ENCODE data around the gene COPS3. TPM values are rescaled to one million over a fixed set of nuclear protein-coding genes. Genes with fewer than 3 reads are reported as not detected.
"Not testable (repeated sequence)": the region's sequence is repeated elsewhere in the genome, so short reads cannot be mapped to it uniquely, and the experiment has no call there.

COPS3 gene
- total RNA-seq, 2 donors from 2014 or later, result 46.0 to 65.5 TPM

DNA sequence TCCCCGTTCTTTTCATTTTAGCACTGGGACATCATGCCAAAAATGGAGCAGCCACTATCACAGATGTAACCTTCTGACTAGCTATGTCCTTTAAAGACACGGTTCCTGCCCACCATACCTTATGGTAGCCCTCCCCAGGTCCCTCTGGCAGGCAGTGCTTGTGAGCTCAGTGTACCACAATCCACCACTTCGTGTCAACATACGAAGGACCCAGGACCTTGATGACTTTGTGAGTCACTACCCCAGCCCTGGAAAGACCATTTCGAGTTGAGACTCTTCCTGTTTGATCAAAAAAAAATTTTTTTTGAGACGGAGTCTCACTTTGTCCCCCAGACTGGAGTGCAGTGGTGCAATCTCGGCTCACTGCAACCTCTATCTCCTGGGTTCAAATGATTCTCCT, 23.0 kb downstream of the COPS3 start:
- Histone ChIP-seq H3K27ac (no peak overlapping the region), H3K9me3 (no peaks in the 10 kb centered on the region), H3K4me1 (no peaks in the 10 kb centered on the region), H3K36me3 (peaks cover 79% of the 10 kb centered on the region), H3K27me3 (no peaks in the 10 kb centered on the region), H3K4me3 (no peak overlapping the region)
- no peak for TF ChIP-seq CTCF (IDR thresholded peaks at IDR 0.05)
- DNase-seq (ENCODE audit: low spot score), result no peak

DNA sequence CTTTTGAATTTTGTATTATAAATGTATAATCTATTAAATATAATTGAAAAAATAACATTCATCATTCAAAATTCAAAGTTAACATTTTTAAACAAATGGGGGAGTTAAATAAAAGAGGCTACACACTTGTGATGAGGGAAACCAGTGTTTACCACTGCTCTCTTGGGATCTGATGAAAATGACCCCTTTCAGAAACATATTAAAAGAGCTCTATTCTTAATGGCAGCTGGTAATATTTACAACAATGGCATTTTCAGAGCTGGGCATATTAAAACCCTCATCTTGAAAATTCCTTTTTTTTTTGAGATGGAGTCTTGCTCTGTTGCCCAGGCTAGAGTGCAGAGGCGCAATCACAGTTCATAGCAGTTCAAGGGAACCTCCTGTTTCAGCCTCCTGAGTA, 24.7 kb downstream of the COPS3 start:
- H3K9me3 ChIP-seq, result no peaks in the 10 kb centered on the region
- peaks cover 0 to 10% of the 10 kb centered on the region in 2 donors for H3K4me1 ChIP-seq
- TF ChIP-seq CTCF (IDR thresholded peaks at IDR 0.05), result no peak
- no peak overlapping the region for H3K4me3 ChIP-seq
- DNase-seq (ENCODE audit: low spot score), result no peak
- peaks cover 70% of the 10 kb centered on the region for H3K36me3 ChIP-seq
- no peak overlapping the region for H3K27ac ChIP-seq
- no peaks in the 10 kb centered on the region for H3K27me3 ChIP-seq

DNA sequence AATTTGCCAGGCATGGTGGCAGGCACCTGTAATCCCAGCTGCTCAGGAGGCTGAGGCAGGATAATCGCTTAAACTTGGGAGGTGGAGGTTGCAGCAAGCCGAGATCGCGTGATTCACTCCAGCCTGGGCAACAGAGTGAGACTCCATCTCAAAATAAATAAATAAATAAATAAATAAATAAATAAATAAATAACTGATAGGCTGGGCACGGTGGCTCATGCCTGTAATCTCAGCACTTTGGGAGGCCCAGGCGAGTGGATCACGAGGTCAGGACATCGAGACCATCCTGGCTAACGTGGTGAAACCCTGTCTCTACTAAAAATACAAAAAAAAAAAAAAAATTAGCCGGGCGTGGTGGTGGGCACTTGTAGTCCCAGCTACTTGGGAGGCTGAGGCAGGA, 25.4 kb downstream of the COPS3 start:
- peaks cover 64% of the 10 kb centered on the region for H3K36me3 ChIP-seq
- H3K27ac ChIP-seq; H3K4me3 ChIP-seq; H3K9me3 ChIP-seq; DNase-seq (ENCODE audit: low spot score); H3K27me3 ChIP-seq: not testable (repeated sequence)
- peaks cover 0 to 10% of the 10 kb centered on the region in 2 donors for H3K4me1 ChIP-seq

- no peak overlapping the region for H3K27ac ChIP-seq
- no peaks in the 10 kb centered on the region for H3K9me3 ChIP-seq
- no peak overlapping the region for H3K4me3 ChIP-seq
- DNase-seq (ENCODE audit: low spot score), result no peak
- peaks cover 62% of the 10 kb centered on the region for H3K36me3 ChIP-seq
- H3K4me1 ChIP-seq, result peaks cover 0 to 10% of the 10 kb centered on the region in 2 donors
- H3K27me3 ChIP-seq, result no peaks in the 10 kb centered on the region
- TF ChIP-seq CTCF (IDR thresholded peaks at IDR 0.05), result no peak
Observed at GRCh38 chr17:17254036-17254435, 27.0 kb downstream of the COPS3 start.

DNA sequence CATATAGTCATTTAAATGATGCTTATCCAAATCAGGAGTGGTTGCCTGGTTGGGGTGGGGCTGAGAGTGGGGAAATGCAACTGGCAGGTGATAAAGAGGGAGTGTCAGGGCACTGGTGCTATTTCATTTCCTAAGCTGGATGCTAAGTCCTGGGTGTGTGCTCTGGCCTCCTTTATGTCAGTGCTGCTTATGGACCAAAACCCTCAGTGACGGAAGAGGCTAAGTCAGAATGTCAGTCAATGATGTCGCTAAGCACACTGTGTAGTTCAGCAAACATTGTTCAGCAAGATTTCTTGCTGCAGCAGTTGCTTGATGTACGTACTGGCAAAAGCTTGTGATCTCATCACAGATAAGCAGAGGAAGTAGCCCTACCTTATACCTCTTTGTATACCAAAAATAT, 27.6 kb downstream of the COPS3 start:
- Histone ChIP-seq H3K4me1 (peaks cover 0 to 10% of the 10 kb centered on the region in 2 donors), H3K9me3 (no peaks in the 10 kb centered on the region), H3K36me3 (peaks cover 62% of the 10 kb centered on the region), H3K27me3 (no peaks in the 10 kb centered on the region), H3K27ac (no peak overlapping the region), H3K4me3 (no peak overlapping the region)
- no peak for TF ChIP-seq CTCF (IDR thresholded peaks at IDR 0.05)
- DNase-seq (ENCODE audit: low spot score), result no peak

GRCh38 chr17:17252149-17252661, 28.8 kb downstream of the COPS3 start:
- TF ChIP-seq CTCF (IDR thresholded peaks at IDR 0.05), result no peak
- Histone ChIP-seq H3K27me3 (no peaks in the 10 kb centered on the region), H3K4me1 (peaks cover 0 to 10% of the 10 kb centered on the region in 2 donors), H3K27ac (no peak overlapping the region), H3K36me3 (peaks cover 66% of the 10 kb centered on the region), H3K4me3 (no peak overlapping the region), H3K9me3 (no peaks in the 10 kb centered on the region)
- DNase-seq (ENCODE audit: low spot score), result no peak
